GM18868 (cell line): ENCODE measurements around the gene EFCAB14.
"Not testable (repeated sequence)": the region's sequence is repeated elsewhere in the genome, so short reads cannot be mapped to it uniquely, and the experiment has no call there.

ENCODE experiments used
- ATAC-seq: cut with Tn5 transposase; IDR thresholded peaks from one replicate; pipeline ENCODE4 v1.9.1; 2021; ENCODE audit warnings: mild to moderate bottlenecking, moderate library complexity; ENCODE audit not compliant: unreplicated experiment

Gene EFCAB14

GRCh38 chr1:46718727-46719622 is at the start of gene EFCAB14:
Gene EFCAB14 (minus strand): TSS chr1:46719114. CDS start chr1:46718087, 1,027 bp downstream.
- peak; percentile 98 for ATAC-seq

GRCh38 chr1:46768445-46768844 is 49.5 kb upstream of the EFCAB14 start:
- ATAC-seq, result no peak

- no peak for ATAC-seq
Observed at GRCh38 chr1:46767649-46768282, 48.9 kb upstream of the EFCAB14 start.

- ATAC-seq, result no peak
Observed at GRCh38 chr1:46764402-46764801, 45.5 kb upstream of the EFCAB14 start.

- ATAC-seq, result no peak
Observed at GRCh38 chr1:46761740-46762139, 42.8 kb upstream of the EFCAB14 start.

GRCh38 chr1:46760558-46761166 is 41.7 kb upstream of the EFCAB14 start:
- no peak for ATAC-seq

- no peak for ATAC-seq
Observed at GRCh38 chr1:46757956-46758528, 39.1 kb upstream of the EFCAB14 start.

- no peak for ATAC-seq
Observed at GRCh38 chr1:46757247-46757955, 38.5 kb upstream of the EFCAB14 start.

- no peak for ATAC-seq
Observed at GRCh38 chr1:46755121-46755520, 36.2 kb upstream of the EFCAB14 start.

- not testable (repeated sequence) for ATAC-seq
Observed at GRCh38 chr1:46754707-46755106, 35.8 kb upstream of the EFCAB14 start.

GRCh38 chr1:46753985-46754384 is 35.1 kb upstream of the EFCAB14 start:
- ATAC-seq, result no peak

- no peak for ATAC-seq
Observed at GRCh38 chr1:46749921-46750404, 31.0 kb upstream of the EFCAB14 start.

- no peak for ATAC-seq
Observed at GRCh38 chr1:46749404-46749803, 30.5 kb upstream of the EFCAB14 start.

GRCh38 chr1:46747683-46748288 is 28.9 kb upstream of the EFCAB14 start:
- no peak for ATAC-seq

GRCh38 chr1:46742069-46742468 is 23.2 kb upstream of the EFCAB14 start:
- ATAC-seq, result no peak

GRCh38 chr1:46735708-46736324 is 16.9 kb upstream of the EFCAB14 start:
- no peak for ATAC-seq

- not testable (repeated sequence) for ATAC-seq
Observed at GRCh38 chr1:46728327-46728873, 9.5 kb upstream of the EFCAB14 start.

GRCh38 chr1:46725736-46726108 is 6.8 kb upstream of the EFCAB14 start:
- no peak for ATAC-seq

GRCh38 chr1:46724991-46725735 is 6.2 kb upstream of the EFCAB14 start:
- peak; percentile 92 for ATAC-seq
